ENCODE measurements around the gene UGT2A3.

GRCh38 chr4:68984947-68985346 is 33.3 kb upstream of the UGT2A3 start:
- TF ChIP-seq YY1 (IDR thresholded peaks at IDR 0.05; ENCODE audit: low read depth) (no peak), REST (IDR thresholded peaks at IDR 0.05; ENCODE audit: low read depth) (no peak), EP300 (IDR thresholded peaks at IDR 0.05; ENCODE audit: borderline replicate concordance) (no peak), RAD21 (IDR thresholded peaks at IDR 0.05; ENCODE audit: low read depth) (no peak), CEBPB (IDR thresholded peaks at IDR 0.05) (no peak), TAF1 (IDR thresholded peaks at IDR 0.05; ENCODE audit: low read depth) (no peak), MAX (IDR thresholded peaks at IDR 0.05) (no peak), TCF12 (IDR thresholded peaks at IDR 0.05; ENCODE audit: low read depth) (no peak), FOXM1 (IDR thresholded peaks at IDR 0.05; ENCODE audit: borderline replicate concordance, low read depth) (no peak), USF1 (IDR thresholded peaks at IDR 0.05) (no peak), EGR1 (IDR thresholded peaks at IDR 0.05) (no peak)

Data from Ishikawa (cell line).